Middle frontal gyrus (tissue), 1 donor: Measurements from ENCODE around the gene ATAD3B.
"Not testable (repeated sequence)": the region's sequence is repeated elsewhere in the genome, so short reads cannot be mapped to it uniquely, and the experiment has no call there.

Experiments used
- DNase-seq: peaks from one replicate; pipeline ENCODE4 v3.0.0-alpha.2; 2015; ENCODE audit warnings: low spot score; ENCODE audit errors: extremely low spot score

ATAD3B gene

DNA sequence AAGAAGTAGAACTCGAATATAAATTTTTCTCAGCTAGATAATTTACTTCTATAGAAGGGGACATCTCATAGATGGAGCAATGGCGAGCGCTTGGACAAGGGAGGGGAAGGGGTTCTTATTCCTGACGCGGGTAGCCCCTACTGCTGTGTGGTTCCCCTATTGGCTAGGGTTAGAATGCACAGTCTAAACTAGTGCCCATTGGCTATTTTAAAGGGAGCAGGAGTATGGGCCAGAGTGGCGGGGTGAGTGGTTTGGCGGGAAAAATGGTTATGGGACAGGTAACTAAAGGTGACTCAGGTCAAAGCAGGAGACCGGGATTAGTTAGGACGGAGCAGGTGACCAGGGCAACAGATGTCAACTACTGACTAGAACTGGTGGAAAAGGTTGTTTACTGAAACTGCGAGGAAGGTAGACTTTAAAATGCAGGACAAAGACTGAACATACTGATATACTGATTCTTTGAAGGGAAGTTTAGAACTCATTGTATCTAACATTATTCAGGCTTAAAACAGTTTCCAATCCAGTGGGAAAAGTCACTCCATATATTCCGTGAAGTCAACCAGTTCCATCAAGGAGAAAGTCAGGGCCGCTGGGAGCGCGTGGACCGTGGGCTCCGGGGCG is 39.5 kb downstream of the ATAD3B start:
- no peak for DNase-seq

DNA sequence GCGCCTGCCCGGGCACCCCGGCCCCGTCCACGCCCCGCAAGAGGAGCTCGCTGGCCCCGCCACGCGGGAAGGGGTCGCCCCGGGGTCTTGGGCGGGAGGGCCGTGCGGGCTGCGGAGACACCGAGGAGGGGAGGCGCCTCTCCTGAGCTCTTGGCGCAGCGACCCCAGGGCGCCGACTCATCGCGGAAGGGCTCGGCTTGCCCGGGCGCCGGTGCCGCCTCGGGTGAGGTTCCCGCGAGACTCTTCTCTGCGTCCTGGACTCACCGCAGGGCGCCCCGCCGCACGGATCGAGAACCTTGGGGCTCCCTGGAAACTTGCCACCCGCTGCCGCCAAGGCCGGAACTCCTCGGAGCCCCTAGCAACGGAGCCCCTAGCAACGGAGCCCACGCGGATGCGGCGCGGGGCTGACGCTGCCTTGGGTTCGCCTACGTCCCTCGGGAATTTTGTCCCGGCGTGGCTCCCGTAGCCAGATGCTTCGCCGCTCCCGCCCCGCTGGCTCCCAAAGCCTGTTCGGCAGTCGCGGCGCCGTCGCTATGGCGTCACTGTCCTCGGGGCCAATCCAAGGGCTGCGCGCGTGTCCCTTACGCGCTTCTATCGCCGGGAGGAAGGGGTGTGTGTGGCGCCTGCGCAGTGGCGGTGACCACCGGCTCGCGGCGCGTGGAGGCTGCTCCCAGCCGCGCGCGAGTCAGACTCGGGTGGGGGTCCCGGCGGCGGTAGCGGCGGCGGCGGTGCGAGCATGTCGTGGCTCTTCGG is 40.1 kb downstream of the ATAD3B start, which contains the start of gene ATAD3A:
ATAD3A (plus strand) TSS at position 630 of the 753 bp plus-strand sequence; CDS start at position 737, 107 bp downstream.
- peak; percentile 95 for DNase-seq

DNA sequence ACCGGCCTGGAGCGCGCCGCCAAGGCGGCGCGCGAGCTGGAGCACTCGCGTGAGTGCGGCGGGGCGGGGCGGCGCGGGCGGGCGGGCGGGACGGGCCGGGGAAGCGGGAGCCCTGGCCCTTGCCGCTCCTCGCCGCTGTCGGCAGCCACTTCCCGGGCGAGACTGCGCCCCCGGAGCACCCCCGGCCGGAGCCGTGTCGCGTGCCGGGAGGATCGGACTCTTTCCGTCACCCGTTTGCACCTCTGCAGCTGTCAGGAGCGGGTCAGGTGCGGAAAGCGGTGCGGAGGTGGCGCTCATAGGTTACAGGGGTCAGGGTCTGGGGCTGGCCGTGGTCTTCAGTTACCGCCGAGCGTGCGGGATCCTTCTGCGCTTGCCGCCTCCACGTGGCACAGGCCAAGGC is 40.9 kb downstream of the ATAD3B start:
- not testable (repeated sequence) for DNase-seq

DNA sequence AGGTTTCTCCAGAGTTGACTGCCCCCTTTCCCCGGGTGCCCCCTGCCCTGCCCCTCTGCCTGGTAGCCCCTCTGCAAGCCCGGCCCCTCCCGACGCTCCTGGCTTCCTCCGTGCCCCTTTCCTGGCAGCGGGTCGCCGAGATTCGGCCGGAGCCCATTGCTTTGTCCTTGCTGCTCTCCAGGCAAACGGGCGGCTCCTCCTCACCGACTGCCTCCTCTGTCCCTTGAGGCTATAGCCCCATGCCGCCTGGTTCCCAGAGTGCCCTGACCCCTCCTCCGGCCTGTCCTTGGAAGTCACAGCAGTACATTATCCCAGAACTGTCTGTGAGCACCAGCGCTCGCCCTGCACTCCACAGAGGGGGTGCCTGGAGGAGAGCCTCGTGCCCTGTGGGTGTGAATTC is 42.1 kb downstream of the ATAD3B start:
- DNase-seq, result not testable (repeated sequence)

DNA sequence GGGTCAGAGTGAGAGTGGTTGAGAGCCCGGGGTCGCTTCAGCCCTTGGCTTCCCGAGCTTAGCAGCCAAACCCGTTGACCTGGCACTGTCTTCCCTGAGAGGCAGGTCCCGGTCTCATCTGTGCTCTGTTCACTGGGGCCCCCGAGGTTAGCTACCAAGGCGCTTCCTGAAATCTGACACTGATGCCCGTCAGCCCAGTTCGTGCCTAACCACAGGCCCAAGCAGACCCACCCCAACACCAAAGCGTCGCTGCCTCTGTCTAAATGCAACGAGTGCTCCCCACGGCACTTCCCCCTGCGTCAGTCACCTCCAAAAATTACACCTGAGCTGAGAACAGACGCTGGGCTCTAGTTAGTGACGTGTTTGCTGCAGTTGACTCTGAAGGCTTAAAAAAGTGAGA is 42.8 kb downstream of the ATAD3B start:
- DNase-seq, result not testable (repeated sequence)

DNA sequence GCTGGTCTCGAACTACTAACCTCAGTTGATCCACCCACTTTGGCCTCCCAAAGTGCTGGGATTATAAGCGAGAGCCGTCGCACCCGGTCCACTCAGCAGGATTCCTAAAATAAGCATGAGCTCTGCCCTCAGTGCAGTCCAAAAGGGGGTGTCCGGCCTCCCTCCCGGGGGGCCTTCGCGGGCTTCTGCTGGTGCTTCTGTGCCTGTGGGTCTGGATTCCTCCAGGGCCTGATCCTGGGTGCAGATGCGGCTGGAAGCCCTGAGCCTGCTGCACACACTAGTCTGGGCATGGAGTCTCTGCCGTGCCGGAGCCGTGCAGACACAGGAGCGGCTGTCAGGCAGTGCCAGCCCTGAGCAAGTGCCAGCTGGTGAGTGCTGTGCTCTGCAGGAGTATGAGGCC is 45.4 kb downstream of the ATAD3B start:
- not testable (repeated sequence) for DNase-seq

DNA sequence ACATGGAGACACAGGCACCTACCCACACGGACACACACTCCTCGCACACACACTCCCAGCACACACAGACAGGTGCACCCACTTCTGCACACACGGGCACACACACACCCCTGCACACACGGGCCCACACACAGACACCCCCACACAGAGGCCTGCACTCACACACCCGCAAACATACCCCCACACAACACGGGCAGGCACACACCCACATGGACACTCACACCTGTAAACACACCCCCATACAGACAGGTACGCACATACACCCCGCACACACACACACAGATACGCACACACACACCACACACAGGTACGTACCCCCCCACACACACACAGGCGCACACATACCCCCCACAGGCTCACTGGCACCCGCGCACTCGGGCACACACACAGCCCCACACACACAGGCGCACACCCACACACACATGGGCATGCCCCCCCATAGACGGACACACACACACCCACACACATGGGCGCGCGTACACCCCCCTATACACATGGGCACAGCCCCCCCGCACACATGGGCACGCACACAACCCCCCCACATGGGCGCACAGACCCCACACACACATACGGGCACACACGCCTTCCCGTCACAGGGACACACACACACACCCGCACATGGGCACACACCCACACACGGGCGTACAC is 46.5 kb downstream of the ATAD3B start:
- no peak for DNase-seq

DNA sequence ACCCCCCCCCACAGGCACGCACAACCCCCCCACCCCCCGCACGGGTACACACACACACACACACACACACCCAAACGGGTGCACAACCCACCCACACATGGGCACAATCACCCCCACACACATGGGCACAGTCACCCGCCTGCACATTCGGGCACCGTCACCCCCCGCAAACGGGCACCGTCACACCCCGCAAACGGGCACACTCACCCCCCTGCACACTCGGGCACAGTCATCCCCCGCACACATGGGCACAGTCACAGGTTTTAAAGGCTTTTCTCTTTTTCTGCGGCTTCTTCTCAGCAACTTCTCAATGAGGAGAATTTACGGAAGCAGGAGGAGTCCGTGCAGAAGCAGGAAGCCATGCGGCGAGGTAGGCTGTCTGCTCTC is 47.0 kb downstream of the ATAD3B start:
- not testable (repeated sequence) for DNase-seq

DNA sequence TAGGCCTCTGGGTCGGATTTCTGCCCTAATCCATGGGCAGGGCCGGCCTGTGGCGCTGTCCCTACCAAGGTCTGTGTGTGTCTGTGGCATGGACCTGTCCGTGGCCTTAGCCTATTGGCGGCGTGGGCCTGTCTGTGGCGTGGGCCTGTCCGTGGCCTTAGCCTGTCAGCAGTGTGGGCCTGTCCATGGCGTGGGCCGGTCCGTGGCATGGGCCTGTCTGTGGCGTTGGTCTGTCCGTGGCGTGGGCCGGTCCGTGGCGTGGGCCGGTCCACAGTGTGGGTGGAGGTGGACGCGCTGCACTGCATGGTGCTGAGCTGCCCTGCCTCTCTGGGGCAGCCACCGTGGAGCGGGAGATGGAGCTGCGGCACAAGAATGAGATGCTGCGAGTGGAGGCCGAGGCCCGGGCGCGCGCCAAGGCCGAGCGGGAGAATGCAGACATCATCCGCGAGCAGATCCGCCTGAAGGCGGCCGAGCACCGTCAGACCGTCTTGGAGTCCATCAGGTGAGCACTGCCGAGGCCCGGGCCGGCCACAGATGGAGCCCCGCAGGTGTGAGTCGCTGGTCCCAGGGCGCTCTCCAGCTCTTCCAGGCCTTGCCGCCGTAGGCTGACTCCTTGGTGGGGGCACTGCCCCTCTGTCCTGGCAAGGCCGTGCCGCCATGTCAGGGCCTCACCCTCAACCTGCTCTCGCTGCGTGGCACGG is 48.4 kb downstream of the ATAD3B start:
- not testable (repeated sequence) for DNase-seq

DNA sequence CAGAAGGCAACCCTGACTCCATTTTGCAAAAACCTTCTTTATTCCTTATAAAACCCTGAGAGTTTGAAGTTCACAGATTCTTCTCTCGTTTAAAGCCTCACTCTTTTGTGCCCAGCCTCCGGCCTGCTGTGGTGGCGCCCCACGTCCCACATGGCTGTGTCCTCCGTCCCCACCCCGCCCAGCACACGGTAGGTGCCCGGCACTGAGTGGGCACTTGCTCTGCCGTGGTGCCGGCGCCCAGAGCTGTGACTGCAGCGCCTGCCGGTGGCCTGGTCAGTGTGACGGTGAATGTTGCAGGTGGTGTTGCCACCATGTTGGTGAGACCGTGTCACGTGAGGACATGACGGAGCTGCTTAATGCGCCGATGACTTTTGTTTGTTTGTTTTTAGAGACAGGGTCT is 49.8 kb downstream of the ATAD3B start:
- DNase-seq, result no peak

DNA sequence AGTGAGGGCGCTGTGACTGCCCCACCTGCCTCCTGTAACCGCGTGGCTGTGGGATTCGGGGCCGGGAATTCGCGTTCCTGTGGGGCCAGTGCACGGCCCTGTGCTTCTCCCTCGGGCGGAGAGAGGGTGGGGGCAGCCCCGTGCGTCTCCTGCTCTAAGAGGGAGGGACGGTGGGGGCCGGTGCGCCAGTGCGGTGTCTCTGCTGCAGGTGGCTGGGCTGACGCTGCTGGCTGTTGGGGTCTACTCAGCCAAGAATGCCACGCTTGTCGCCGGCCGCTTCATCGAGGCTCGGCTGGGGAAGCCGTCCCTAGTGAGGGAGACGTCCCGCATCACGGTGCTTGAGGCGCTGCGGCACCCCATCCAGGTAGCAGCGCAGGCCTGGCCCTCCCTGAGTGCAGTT is 51.0 kb downstream of the ATAD3B start:
- not testable (repeated sequence) for DNase-seq

DNA sequence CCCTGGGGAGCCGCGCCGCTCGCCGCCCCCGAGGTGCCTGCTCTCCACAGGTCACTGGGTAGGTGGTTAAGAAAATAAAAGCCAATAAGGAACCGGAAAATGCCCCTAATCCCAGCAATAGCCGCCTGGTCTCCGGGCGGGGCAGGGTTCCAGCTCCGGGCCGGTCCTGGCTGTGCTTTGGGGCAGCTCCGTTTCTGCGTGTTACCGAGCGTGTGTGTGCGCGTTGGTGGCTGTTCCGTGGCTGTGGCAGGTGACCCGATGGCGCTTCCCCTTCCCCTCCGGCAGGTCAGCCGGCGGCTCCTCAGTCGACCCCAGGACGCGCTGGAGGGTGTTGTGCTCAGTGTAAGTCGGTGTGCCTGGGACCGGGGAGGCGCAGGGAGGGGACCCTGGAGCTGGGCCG is 51.7 kb downstream of the ATAD3B start:
- DNase-seq, result not testable (repeated sequence)

DNA sequence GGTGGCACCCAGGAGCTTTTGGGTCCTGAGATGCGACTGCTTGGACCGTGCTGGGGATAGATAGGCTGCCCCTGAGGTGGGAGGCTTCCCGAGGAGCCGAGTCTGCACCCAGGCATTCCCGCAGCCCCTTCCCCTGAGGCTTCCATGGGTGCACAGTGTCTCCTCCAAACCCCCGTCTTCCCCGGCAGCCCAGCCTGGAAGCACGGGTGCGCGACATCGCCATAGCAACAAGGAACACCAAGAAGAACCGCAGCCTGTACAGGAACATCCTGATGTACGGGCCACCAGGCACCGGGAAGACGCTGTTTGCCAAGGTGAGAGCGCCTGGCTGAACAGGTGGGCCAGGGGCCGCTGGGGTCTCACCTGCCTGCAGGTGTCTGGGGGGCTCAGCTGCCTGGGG is 52.1 kb downstream of the ATAD3B start:
- not testable (repeated sequence) for DNase-seq

DNA sequence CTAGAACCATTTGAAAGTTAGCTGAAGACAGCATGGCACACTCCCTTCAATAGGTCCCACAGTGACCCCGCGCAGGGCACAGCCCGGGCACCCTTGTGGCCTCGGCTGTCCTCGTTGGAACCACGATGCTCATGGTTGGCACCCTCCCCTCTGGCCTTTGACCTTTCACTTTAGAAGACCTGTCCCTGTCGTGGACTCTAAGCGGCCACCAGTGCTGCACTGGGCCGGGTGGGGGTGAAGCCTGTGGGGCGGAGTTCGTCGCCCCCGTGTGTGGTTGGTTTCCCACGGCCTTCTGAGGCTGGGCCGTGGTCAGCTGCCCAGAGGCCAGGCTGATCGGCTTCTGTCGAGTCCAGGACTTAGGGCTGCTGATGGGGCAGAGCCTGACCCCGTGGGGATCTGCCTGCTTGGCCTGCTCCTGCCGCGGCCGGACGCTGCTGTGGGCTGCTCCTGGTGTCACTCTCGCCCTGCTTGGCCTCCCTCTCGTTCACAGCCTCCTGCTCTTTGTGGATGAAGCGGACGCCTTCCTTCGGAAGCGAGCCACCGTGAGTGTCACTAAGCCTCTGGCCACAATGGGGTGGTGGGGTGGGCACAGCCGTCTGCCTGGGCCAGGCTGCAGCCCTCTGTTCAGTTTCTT is 53.3 kb downstream of the ATAD3B start:
- DNase-seq, result not testable (repeated sequence)

DNA sequence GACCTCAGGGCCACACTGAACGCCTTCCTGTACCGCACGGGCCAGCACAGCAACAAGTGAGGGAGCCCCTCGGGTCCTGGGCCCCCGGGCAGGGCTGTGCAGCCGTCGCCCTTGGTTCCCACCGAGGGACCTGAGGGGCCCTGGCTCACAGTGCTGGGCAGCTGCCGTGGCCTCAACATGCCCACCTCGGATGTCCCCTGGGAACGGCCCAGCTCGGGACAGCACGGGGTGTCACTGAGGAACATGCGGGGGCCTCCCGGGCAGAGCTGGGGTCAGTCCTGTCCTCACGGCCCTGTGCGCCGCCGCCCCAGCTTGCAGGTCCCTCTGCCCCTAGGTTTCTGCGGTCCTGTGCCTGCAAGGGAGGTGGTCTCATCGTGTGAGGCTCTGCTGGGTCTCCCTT is 54.9 kb downstream of the ATAD3B start:
- DNase-seq, result not testable (repeated sequence)

DNA sequence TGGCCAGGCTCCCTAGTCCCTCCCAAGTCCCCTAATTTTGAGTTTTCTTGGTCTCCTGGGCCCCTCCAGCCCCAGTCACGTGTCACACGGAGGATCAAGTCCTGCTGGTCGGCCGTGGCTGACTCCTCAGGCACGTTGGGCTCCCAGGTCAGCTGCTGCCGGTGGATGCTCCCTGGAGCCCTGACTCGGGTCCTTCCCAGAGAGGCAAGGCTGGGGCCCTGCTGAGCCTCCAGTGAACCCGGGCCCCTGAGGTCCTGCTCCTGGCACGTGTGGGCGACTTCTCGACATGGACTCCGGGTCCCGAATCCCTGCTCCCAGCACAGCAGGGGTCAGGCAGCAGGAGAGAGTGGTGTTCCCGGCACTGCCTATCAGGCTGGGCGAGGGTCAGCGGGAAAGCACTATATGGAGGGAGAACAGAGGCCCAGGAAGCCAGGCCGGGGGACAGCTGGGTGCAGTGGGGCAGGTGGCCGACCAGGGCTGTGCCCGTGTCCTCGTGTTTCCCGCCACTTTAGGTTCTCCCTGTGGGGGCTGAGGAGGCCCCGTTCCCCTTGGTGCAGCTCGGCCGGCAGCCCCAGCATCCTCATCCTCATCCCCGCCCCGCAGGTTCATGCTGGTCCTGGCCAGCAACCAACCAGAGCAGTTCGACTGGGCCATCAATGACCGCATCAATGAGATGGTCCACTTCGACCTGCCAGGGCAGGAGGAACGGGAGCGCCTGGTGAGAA is 55.7 kb downstream of the ATAD3B start:
- DNase-seq, result no peak

DNA sequence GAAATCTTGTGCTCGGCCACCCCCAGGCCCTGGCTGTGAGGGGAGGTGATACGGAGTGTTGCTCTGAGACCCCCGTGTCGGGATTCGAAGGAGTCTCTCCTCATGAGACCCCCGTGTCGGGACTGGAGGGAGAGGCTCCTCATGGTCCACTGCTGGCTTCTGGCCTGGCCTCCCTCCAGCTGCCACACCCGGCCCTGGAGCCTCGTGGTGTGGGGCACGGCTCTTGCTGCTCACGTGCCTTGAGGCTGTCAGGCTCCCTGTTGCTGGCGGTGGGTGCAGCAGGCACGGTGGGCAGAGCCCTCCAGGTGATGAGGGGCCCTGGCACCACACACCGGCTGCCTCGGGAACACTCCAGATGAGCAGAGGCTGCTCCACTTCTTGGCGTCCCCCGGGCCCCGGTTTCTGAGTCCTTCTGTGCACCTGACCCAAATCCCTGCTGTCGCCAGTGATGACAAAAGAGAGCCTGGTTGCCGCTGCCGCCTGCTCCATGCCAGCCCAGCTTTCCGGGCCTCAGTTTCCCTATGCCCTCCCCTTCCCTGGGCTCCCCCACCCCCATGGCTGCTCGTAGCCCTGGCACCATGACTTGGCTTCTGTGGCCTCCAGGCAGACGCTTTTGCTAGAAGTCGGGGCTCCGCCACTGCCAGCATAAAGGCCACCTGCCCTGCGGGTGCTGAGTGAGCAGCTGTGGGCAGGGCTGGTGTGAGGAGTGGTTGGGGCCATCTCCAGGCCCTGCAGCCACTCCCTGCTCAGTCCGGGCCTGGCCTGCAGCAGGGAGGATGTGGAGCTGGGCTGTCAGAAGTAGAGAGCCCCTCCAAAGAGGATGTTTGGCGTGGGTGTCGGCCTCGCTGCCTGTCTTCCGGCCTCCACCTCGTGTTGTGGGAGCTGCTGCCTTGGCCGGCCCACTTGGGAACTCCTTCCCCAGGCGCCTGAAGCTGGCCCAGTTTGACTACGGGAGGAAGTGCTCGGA is 57.0 kb downstream of the ATAD3B start:
- no peak for DNase-seq

DNA sequence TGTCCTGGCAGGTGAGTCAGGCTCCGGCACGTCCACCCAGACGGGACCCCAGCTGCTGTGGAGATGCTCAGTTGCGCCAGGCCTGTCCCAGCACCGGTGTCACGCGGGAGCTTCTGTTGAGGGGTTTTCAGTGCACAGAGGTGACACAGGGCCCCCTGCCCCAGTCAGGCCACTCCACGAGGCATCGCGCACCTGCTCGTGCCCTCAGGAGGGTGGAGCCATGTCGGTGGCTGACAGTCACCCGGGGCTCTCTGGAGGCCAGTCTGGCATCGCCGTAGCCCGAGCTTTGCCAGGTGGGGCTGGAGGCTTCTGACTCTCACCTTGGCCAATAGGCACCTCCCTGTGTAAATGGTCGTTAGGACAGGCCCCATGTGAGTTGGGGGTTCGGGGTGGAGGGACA is 57.8 kb downstream of the ATAD3B start:
- DNase-seq, result no peak

DNA sequence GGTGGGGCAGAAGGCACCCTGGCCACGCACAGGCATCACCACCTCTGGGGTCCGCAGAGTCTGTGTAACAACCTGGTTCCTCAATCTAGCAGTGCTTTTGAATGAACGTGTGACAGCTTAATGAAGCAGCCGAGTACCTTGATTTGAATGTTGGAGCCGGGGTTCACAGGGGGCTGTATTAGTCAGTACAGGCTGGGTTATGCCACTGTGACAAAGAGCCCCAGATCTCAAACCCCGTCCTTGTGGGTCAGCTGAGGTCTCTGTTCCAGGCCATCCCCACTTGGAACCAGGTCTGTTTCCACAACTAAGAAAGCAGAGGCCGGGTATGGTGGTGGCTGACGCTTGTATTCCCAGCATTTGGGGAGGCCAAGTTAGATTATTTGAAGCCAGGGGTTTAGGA is 58.4 kb downstream of the ATAD3B start:
- no peak for DNase-seq
